HUES48 (cell line): Measurements from ENCODE around the gene DIP2A.
"Not testable (repeated sequence)": the region's sequence is repeated elsewhere in the genome, so short reads cannot be mapped to it uniquely, and the experiment has no call there.

Experiments
- H3K27ac ChIP-seq: one replicate; pipeline ENCODE4 v1.7.0; 2013; ENCODE audit warnings: low read depth, low read length, inconsistent platforms
- H3K27me3 ChIP-seq: 2 replicates; pipeline ENCODE4 v1.6.1; 2013; ENCODE audit warnings: mild to moderate bottlenecking, low read length; ENCODE audit not compliant: control insufficient read depth, insufficient read depth
- H3K36me3 ChIP-seq: 2 replicates; pipeline ENCODE4 v1.6.1; 2013; ENCODE audit warnings: low read length; ENCODE audit not compliant: control insufficient read depth, insufficient read depth
- H3K4me1 ChIP-seq: 2 replicates; pipeline ENCODE4 v1.6.1; 2013; ENCODE audit warnings: mild to moderate bottlenecking, low read length; ENCODE audit not compliant: control insufficient read depth, insufficient read depth
- H3K4me3 ChIP-seq: 2 replicates; pipeline ENCODE4 v1.5.1; 2013; ENCODE audit warnings: mild to moderate bottlenecking, low read depth, low read length
- H3K9ac ChIP-seq: 2 replicates; pipeline ENCODE4 v1.6.1; 2013; ENCODE audit warnings: mild to moderate bottlenecking, low read depth, low read length, moderate library complexity
- H3K9me3 ChIP-seq: 2 replicates; pipeline ENCODE4 v1.6.1; 2013; ENCODE audit warnings: low read length; ENCODE audit not compliant: control insufficient read depth, insufficient read depth

Gene DIP2A

DNA sequence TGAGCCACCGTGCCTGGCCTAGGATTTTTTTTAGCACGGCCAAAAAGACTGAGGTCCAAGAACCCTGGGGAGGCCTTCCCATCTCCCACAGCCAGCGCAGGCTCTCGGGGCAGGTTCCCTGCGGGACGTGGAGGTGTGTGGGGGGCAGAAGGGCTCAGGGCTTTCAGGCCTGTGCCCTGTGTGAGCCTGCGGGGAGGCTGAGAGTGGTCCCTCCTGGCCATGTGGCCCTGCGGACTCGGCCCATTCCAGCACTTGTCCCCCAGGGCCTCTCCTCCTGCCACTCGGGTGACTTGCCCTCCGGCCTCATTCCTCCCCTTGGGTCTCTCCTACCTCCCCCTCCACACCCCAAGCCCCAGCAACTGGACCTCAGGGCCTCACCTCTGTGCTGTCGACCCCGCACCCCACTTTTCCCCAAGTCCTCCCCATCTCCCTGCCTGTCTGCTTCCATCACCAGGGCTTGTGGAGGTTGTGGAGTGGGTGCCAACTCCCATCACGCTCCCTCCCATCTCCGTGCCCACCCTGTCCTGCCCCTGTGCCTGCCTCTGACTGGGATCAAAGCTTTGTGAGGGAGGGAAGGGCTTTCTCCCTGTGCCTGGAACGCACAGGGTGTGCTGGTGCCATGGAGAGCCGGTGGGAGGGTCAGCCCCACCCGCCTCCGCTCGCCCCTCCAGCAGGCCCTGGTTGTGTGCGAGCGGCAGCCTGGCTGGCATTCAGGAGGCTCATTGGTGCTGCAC lies 32.2 kb upstream of the DIP2A start:
- H3K9ac ChIP-seq, result no peak overlapping the region
- H3K9me3 ChIP-seq, result no peaks in the 10 kb centered on the region
- no peaks in the 10 kb centered on the region for H3K4me1 ChIP-seq
- H3K36me3 ChIP-seq, result peaks cover 62% of the 10 kb centered on the region
- H3K27ac ChIP-seq, result no peak overlapping the region
- no peaks in the 10 kb centered on the region for H3K27me3 ChIP-seq
- no peak overlapping the region for H3K4me3 ChIP-seq

DNA sequence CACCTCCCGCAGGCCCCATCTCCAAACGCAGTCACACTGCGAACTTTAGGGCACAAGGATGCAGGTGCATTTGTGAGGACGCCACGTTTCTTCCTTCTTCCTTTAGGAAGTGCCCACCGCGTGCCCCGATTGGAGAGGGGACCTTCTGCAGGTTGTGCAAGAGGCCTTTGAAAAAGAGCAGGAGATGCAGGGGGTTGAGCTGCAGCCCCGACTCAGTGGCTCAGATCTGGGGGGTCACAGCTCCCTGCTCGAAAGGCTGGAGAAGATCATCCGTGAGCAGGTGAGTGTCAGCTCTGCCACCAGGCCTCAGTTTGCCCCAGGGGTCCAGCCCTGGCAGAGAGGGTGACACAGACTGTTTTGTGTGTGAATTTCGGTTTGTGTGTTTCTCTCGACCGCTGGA lies 31.2 kb upstream of the DIP2A start:
- Histone ChIP-seq H3K9ac (no peak overlapping the region), H3K36me3 (peaks cover 69% of the 10 kb centered on the region), H3K27ac (no peak overlapping the region), H3K4me3 (no peak overlapping the region), H3K27me3 (no peaks in the 10 kb centered on the region), H3K4me1 (no peaks in the 10 kb centered on the region), H3K9me3 (no peaks in the 10 kb centered on the region)

DNA sequence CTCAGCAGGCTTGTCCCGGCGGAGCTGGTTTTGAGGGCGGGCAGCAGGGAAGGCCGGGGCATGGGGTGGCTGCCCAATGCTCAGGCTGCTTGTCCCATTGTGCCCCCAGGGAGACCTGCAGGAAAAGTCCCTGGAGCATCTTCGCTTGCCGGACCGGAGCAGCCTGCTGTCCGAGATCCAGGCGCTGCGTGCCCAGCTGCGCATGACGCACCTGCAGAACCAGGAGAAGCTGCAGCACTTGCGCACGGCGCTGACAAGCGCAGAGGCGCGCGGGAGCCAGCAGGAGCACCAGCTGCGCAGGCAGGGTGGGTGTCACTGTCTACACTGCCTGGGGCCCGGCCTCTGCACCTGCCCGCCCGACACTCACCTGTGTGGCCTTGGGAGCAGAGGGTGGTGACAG lies 30.4 kb upstream of the DIP2A start:
- peaks cover 73% of the 10 kb centered on the region for H3K36me3 ChIP-seq
- no peaks in the 10 kb centered on the region for H3K4me1 ChIP-seq
- H3K9me3 ChIP-seq, result no peaks in the 10 kb centered on the region
- H3K4me3 ChIP-seq, result no peak overlapping the region
- no peaks in the 10 kb centered on the region for H3K27me3 ChIP-seq
- no peak overlapping the region for H3K9ac ChIP-seq
- H3K27ac ChIP-seq, result no peak overlapping the region

DNA sequence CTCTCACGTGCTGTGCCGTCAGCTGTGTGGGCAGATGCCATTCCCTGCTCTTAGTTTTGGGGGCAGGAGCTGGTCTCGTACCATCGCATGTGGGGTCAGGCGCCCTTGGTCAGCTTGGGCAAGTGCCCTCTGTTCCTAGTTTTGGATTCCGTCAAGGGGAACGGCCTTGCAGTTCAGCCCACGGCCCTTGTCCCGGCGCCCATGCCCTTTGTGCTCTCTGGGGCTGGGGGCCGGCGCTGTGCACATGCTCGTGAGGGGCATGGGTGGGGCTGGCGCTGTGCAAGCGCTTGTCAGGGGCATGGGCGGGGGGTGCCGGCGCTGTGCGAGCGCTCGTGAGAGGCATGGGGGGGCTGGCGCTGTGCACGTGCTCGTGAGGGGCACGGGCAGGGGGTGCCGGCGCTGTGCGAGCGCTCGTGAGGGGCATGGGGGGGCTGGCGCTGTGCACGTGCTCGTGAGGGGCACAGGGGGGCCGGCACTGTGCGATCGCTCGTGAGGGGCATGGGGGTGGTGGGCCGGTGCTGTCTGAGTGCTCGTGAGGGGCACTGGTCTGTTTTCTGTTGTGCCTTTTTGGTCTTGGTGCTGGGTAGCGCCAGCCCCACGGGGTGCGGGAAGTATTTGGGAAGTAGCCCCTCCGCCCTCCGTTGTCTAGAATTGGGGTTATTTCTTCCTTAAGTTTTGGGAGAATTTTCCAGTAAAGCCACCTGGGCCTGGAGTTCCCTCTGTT lies 29.5 kb upstream of the DIP2A start:
- H3K9me3 ChIP-seq, result no peaks in the 10 kb centered on the region
- peaks cover 72% of the 10 kb centered on the region for H3K36me3 ChIP-seq
- no peaks in the 10 kb centered on the region for H3K27me3 ChIP-seq
- H3K4me3 ChIP-seq, result no peak overlapping the region
- H3K4me1 ChIP-seq, result no peaks in the 10 kb centered on the region
- H3K27ac ChIP-seq, result no peak overlapping the region
- H3K9ac ChIP-seq, result no peak overlapping the region

DNA sequence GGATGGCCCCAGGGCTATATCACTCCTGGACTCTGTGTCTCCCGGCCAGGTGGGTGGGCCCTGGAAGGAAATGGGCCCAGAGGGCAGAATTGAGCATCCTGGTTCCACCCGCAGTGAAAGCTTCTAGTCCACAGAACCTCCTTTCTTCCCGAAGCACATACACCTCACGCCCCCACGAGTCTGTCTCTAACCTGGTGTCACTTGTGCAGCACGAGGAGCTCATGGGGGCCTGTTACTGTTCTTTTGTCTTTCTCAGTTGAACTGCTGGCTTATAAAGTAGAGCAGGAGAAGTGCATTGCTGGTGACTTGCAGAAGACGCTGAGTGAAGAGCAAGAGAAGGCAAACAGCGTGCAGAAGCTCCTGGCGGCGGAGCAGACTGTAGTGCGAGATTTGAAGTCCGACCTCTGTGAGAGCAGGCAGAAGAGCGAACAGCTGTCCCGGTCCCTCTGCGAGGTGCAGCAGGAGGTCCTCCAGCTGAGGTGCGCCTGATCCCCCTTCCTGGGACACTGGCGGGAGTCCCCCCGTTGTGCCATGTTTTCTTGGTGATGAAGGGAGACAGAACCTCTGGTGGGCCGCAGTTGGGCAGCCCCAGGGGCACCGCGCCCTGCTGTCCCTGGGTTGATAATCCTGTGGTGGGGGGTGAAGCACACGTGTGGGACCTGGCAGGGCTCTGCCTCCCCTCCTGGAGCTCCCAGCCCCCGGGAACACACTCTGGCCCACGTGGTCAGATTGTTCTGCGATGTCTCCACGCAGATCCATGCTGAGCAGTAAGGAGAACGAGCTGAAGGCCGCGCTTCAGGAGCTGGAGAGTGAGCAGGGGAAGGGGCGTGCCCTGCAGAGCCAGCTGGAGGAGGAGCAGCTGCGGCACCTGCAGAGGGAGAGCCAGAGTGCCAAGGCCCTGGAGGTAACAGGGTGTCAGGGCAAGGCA lies 28.7 kb upstream of the DIP2A start:
- Histone ChIP-seq H3K4me3 (no peak overlapping the region), H3K27me3 (no peaks in the 10 kb centered on the region), H3K4me1 (no peaks in the 10 kb centered on the region), H3K36me3 (peaks cover 76% of the 10 kb centered on the region), H3K9ac (no peak overlapping the region), H3K9me3 (no peaks in the 10 kb centered on the region), H3K27ac (no peak overlapping the region)

DNA sequence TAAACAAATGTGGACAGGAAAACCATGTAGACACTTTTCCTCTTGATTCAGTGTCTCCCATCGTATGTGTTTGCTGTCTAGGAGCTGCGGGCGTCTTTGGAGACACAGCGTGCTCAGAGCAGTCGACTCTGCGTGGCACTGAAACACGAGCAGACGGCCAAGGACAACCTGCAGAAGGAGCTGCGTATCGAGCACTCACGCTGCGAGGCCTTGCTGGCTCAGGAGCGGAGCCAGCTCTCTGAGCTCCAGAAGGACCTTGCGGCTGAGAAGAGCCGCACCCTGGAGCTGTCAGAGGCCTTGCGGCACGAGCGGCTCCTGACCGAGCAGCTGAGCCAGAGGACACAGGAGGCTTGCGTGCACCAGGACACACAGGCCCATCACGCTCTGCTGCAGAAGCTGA lies 27.2 kb upstream of the DIP2A start:
- H3K4me3 ChIP-seq, result no peak overlapping the region
- no peak overlapping the region for H3K9ac ChIP-seq
- H3K36me3 ChIP-seq, result peaks cover 76% of the 10 kb centered on the region
- H3K9me3 ChIP-seq, result no peaks in the 10 kb centered on the region
- H3K27ac ChIP-seq, result no peak overlapping the region
- no peaks in the 10 kb centered on the region for H3K4me1 ChIP-seq
- H3K27me3 ChIP-seq, result no peaks in the 10 kb centered on the region

DNA sequence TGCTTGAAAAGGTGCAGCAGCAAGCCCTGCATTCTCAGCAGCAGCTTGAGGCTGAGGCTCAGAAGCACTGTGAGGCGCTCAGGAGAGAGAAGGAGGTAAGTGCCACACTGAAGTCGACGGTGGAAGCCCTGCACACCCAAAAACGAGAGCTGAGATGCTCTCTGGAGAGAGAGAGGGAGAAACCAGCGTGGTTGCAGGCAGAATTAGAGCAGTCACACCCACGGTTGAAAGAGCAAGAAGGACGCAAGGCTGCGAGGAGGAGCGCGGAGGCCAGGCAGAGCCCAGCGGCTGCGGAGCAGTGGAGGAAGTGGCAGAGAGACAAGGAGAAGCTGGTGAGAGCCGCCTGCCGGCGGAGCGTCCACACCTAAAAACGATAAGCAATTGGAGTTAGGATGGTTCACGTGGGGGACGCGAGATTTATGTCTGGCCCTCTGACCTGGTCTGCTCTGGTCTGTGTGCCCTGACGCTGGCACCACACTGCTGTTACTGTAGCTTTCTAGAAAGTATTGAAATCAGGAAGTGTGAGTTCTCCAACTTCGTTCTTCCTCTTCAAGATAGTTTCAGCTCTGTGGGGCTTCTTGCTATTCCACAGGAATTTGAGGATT lies 26.7 kb upstream of the DIP2A start:
- Histone ChIP-seq H3K9ac (no peak overlapping the region), H3K27ac (no peak overlapping the region), H3K27me3 (no peaks in the 10 kb centered on the region), H3K9me3 (no peaks in the 10 kb centered on the region), H3K36me3 (peaks cover 78% of the 10 kb centered on the region), H3K4me3 (no peak overlapping the region), H3K4me1 (no peaks in the 10 kb centered on the region)

DNA sequence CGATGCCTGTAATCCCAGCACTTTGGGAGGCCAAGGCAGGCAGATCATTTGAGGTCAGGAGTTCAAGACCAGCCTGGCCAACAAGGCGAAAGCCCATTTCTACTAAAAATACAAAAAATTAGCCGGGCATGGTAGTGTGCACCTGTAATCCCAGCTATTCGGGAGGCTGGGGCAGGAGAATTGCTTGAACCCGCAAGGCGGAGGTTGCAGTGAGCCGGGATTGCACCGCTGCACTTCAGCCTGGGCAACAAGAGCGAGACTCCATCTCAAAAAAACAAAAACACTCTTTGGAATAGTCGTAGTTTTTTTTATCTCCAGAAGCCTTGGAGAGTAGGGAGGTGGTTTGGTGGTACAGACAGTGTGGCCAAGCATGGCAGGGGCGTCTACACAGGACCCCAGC lies 25.6 kb upstream of the DIP2A start:
- peaks cover 78% of the 10 kb centered on the region for H3K36me3 ChIP-seq
- H3K4me1 ChIP-seq, H3K27me3 ChIP-seq, H3K4me3 ChIP-seq, H3K27ac ChIP-seq, H3K9me3 ChIP-seq, H3K9ac ChIP-seq: not testable (repeated sequence)

DNA sequence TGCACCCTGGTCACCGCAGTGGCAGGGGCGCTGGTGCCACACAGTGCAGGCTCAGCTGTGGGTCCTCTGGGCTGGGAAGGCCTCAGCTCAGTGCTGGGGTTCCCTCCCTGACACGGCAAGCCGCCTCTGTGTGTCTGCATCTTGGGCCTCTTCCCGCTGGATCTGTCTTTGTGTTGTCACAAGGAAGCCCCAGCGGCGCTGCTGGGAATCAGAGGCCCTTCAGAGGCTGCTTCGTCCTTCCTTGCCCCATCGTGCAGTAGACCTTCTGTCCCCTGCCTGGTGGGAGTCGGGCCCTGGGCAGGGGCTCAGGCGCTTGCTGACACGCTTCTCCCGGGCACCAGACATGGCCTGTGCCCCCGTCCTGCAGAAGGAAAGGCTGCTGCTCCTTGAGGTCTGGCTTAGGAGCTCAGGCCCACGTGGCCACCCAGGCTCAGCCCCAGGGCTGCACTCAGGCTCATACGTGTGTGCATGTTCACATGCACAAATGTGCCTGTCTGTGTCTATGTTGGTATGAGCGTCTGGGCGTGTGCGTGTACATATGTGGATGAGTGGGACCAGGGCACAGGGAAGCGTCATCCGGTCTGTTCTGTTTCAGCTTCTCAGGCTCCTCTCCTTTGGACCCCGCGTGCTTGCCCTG lies 24.3 kb upstream of the DIP2A start:
- Histone ChIP-seq H3K27ac (no peak overlapping the region), H3K9ac (no peak overlapping the region), H3K27me3 (no peaks in the 10 kb centered on the region), H3K36me3 (peaks cover 79% of the 10 kb centered on the region), H3K4me3 (no peak overlapping the region), H3K9me3 (no peaks in the 10 kb centered on the region), H3K4me1 (no peaks in the 10 kb centered on the region)

DNA sequence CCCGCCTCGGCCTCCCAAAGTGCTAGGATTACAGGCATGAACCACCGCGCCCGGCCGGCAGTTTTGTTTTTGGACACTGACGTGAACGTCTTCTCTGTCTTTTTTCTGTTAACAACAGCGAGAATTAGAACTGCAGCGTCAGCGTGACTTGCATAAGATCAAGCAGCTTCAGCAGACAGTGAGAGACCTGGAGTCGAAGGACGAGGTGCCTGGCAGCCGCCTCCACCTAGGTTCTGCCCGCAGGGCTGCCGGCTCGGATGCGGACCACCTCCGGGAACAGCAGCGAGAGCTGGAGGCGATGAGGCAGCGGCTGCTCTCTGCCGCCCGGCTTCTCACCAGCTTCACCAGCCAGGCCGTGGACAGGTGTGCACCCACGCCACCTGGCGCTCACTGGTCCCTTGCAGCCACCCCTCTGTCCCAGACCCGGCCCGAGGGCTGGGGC lies 22.9 kb upstream of the DIP2A start:
- no peak overlapping the region for H3K9ac ChIP-seq
- no peaks in the 10 kb centered on the region for H3K4me1 ChIP-seq
- H3K27ac ChIP-seq, result no peak overlapping the region

More for the DNA sequence above, 22.9 kb upstream of the DIP2A start:
- Histone ChIP-seq H3K36me3 (peaks cover 79% of the 10 kb centered on the region), H3K9me3 (no peaks in the 10 kb centered on the region), H3K4me3 (no peak overlapping the region), H3K27me3 (no peaks in the 10 kb centered on the region)
